GM12892 (cell line): ENCODE data around the gene RTL1.

Experiments
- POLR2A ChIP-seq: IDR thresholded peaks from 2 replicates; pipeline ENCODE4 v1.6.1; 2011; ENCODE audit warnings: low read depth, low read length, control low read depth
- POLR2AphosphoS5 ChIP-seq: IDR thresholded peaks from 2 replicates; pipeline ENCODE4 v1.6.1; 2011; ENCODE audit warnings: low read depth, low read length, control low read depth
- TAF1 ChIP-seq: IDR thresholded peaks from 2 replicates; pipeline ENCODE4 v1.6.1; 2011; ENCODE audit warnings: low read depth, mild to moderate bottlenecking, control low read depth, low read length, borderline replicate concordance

DNA sequence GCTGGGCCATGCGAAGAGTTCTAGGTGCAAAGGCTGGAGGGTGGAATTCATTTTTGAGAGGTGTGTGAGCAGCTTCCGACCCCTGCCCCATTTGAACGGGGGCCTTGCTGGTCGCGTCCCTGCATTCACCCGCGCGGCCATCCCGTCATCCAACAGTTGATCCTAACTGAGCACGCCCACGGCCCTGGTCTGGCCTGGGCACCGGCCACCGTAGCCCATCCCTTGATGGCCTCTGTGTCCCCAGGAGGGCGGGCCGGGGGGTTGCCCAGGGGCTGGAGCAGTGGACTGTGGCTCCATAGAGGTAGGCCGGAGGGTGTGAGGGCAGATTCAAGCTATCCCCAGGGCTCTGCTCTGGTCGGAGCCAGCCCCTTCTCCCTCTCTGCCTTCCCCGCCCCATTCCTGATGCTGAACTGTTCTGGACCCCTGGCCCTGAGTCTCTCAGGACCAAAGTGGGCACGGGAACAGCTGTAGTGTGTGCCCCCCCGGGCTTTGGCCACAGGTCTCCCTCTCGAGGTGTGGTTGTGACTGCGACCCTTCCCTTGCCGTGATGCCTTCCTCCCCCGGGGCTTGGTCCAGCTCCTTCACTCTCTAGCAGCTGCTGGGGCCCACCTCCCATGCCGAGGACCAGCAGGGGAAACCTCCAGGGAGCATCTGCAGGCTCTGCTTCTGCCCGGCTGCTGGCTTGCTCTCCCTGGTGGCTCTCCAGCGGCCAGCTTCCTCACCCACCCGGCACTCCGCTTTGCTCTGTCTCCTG is 68.6 kb downstream of the RTL1 start:
- no peak for TF ChIP-seq POLR2A
- no peak for TF ChIP-seq POLR2AphosphoS5
- TF ChIP-seq TAF1, result no peak
